Activated CD4-positive, alpha-beta memory T cell treated with anti-CD3 and anti-CD28 coated beads, Interleukin-2, amount 10 ng/mL, durations not matched to agents 7 days and 5 days (primary cell): ENCODE measurements around the gene RHBDD2. TPM values are rescaled to one million over a fixed set of nuclear protein-coding genes. Genes with fewer than 3 reads are reported as not detected.
A peak's percentile ranks its signal among the peaks of the same experiment; 100 is the strongest.

Experiments
- CTCF ChIA-PET: fragments of 350-600 bp; sonication (Branson Sonifier 250); formaldehyde crosslinking; loops from one replicate; lab custom pipeline; 2021; ENCODE audit warnings: antibody characterized with exemption, inconsistent platforms; lab: Charles Lee
- POLR2A ChIA-PET: fragments of 350-600 bp; sonication (Branson Sonifier 250); formaldehyde crosslinking; loops from one replicate; lab custom pipeline; 2021; ENCODE audit warnings: antibody characterized with exemption; lab: Charles Lee
- DNase-seq: peaks from one replicate; pipeline ENCODE4 v3.0.0-alpha.2; 2020
- H3K27ac Mint-ChIP-seq: one replicate; pipeline ENCODE4 v1.8.0; 2021; ENCODE audit warnings: mild to moderate bottlenecking, mixed read lengths
- H3K27me3 Mint-ChIP-seq: one replicate; pipeline ENCODE4 v1.8.0; 2021; ENCODE audit warnings: mixed read lengths
- H3K36me3 Mint-ChIP-seq: one replicate; pipeline ENCODE4 v1.8.0; 2021; ENCODE audit warnings: low read depth, mixed read lengths
- H3K4me1 Mint-ChIP-seq: one replicate; pipeline ENCODE4 v1.8.0; 2021; ENCODE audit warnings: mixed read lengths
- H3K4me3 Mint-ChIP-seq: one replicate; pipeline ENCODE4 v1.8.0; 2021; ENCODE audit warnings: mild to moderate bottlenecking, mixed read lengths
- H3K9me3 Mint-ChIP-seq: one replicate; pipeline ENCODE4 v1.8.0; 2021; ENCODE audit warnings: mixed read lengths
- total RNA-seq, 2 experiments: library from RNA; stranded (reverse); gene quantifications; one replicate each; pipeline ENCODE4 v1.2.3, GENCODE V29; 2021

The RHBDD2 gene
- total RNA-seq, 2 experiments from 2014 or later, result 47.7 to 51.7 TPM

DNA sequence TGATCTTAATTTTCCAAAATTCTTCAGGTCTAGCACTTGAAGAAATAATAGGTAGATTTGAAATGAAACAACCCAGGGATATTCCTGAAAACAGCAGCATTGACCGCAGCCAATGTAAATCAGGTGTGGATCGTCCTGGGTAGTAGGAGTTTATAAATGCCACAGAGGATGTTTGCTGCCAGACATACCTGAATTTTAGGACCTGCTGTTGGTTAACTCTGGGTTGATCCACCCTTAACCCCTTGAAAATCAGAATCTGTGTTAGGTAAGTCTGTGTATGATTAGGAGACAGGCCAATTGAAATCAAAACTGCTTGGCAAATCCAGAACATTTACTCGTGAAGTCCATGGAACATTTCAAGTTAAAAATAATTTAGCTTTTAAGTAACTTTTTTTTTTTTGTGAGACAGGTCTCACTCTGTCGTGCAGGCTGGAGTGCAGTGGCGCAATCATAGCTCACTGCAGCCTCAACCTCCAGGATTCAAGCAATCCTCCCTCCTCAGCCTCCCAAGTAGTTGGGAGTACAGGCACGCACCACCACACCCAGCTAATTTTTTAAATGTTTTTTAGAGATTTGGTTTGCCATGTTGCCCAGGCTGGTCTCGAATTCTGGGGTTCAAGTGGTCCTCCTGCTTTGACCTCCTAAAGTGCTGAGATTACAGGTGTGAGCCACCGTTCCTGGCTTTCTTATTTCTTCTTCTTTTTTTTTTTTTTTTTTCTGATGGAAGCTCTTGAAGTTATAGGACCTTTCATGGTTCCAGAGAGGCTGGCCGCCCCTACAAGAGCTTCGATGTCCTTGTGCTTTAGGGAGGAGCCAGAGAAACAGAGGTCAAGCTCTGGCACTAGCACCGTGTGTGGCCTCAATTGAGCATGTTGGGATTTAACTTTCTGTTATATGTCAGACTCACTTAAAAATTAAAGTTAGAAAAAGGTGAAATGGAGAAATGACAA lies 38.1 kb downstream of the RHBDD2 start:
- no peaks in the 10 kb centered on the region for H3K9me3 Mint-ChIP-seq
- DNase-seq, result no peak
- ChIA-PET CTCF (interaction anchor here (2.3 kb wide), 1 partner anchor 103 kb away, joined by 11 read pairs; no protein-coding TSS in a partner anchor), POLR2A (interaction anchor here (1.4 to 3.0 kb wide), 3 partner anchors 11 to 131 kb away, joined by 4 to 10 read pairs (median 5); partner anchors contain the start of genes MDH2 and STYXL1)
- H3K4me3 Mint-ChIP-seq, result peak overlapping the region; percentile 10
- H3K36me3 Mint-ChIP-seq, result peaks cover 4% of the 10 kb centered on the region
- no peaks in the 10 kb centered on the region for H3K27me3 Mint-ChIP-seq
- peaks cover 27% of the 10 kb centered on the region for H3K4me1 Mint-ChIP-seq
- no peak overlapping the region for H3K27ac Mint-ChIP-seq

DNA sequence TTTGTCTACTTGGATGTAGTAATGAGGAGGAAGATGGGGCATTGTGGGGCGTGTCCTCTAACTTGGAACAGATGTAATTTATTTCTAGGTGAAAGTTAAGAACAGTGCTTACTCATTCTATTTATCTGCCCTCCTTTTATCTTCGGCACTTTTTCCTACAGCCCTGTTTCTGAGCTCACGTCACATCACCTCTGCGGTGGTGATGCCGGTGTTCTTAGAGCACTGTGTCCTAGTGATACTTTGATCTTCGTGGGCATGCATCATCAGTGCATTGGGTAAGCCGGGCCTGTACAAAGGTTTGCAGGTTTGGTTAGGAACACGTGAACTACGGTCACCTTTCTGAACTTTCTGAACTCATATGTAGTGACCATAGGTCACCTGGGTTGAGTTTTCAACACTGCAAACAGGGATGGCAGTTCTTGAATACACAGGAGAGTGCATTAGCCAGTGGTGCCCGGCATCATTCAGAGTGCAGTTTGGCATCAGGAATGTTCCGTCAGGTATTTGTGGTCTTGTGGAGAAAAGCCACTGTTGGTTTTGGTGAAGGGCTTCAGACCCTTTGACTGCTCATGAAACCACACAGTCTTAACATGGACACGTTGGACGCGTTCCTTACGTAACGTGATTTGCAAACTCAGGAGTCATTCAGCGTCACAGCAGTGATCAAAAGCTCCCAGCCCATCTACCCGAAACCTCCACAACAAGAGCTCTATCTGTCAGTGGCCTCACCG lies 41.8 kb downstream of the RHBDD2 start:
- no peaks in the 10 kb centered on the region for H3K9me3 Mint-ChIP-seq
- H3K36me3 Mint-ChIP-seq, result peaks cover 4% of the 10 kb centered on the region
- ChIA-PET CTCF (no interaction called here), POLR2A (interaction anchor here (0.9 kb wide), 1 partner anchor 76 kb away, joined by 3 read pairs; no protein-coding TSS in a partner anchor)
- H3K4me3 Mint-ChIP-seq, result no peak overlapping the region
- no peak for DNase-seq
- no peaks in the 10 kb centered on the region for H3K27me3 Mint-ChIP-seq
- peaks cover 18% of the 10 kb centered on the region for H3K4me1 Mint-ChIP-seq
- H3K27ac Mint-ChIP-seq, result no peak overlapping the region

DNA sequence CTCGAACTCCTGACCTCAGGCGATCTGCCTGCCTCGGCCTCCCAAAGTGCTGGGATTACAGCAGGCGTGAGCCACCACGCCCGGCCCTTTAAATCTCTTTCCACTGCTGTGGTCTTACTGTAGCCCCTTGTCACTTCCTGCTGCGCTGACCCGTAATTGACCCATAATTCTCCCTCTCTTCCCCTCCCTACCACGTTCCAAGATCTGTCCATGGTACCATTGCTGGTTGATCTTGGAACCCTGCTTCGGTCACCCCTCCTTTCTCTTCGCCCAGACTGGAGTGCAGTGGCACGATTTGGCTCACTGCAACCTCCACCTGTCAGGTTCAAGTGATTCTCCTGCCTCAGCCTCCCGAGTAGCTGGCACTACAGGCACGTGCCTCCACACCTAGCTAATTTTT lies 42.6 kb downstream of the RHBDD2 start:
- DNase-seq, result no peak
- Mint-ChIP-seq H3K9me3 (no peaks in the 10 kb centered on the region), H3K27ac (no peak overlapping the region), H3K27me3 (no peaks in the 10 kb centered on the region), H3K36me3 (peaks cover 4% of the 10 kb centered on the region), H3K4me3 (no peak overlapping the region), H3K4me1 (peaks cover 9% of the 10 kb centered on the region)
- ChIA-PET CTCF (interaction anchor here (0.7 kb wide), 1 partner anchor 393 kb away, joined by 3 read pairs; no protein-coding TSS in a partner anchor), POLR2A (no interaction called here)

DNA sequence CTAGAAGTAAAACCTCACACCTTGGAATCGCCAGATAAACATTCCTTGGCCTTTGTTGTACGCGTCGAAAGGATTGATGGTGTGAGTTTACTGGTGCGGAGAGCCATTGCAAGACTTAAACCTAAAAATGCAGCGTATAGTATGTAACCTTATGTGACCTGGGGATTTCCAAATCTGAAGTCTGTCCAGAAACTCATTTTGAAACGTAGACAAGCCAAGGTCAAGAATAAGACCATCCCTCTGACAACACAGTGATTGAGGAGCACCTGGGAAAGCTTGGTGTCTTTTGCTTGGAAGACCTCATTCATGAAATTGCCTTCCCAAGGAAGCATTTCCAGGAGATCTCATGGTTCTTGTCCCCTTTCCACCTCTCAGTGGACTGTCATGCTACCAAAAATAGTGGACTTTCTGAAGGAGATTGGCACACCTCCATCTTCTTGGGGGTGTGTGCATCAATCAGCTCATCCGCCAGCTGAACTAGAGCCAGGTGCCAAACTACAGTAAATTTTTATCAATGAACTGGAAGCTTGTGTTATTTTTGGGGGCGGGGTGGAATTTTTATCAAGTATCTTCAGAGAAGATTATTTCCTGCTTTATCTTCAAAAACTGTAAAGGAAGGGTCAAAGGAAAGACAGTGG lies 44.3 kb downstream of the RHBDD2 start:
- DNase-seq, result no peak
- peaks cover 4% of the 10 kb centered on the region for H3K36me3 Mint-ChIP-seq
- ChIA-PET CTCF (no interaction called here), POLR2A (no interaction called here)
- no peaks in the 10 kb centered on the region for H3K27me3 Mint-ChIP-seq
- peaks cover 8% of the 10 kb centered on the region for H3K4me1 Mint-ChIP-seq
- no peak overlapping the region for H3K27ac Mint-ChIP-seq
- no peak overlapping the region for H3K4me3 Mint-ChIP-seq
- H3K9me3 Mint-ChIP-seq, result no peaks in the 10 kb centered on the region

DNA sequence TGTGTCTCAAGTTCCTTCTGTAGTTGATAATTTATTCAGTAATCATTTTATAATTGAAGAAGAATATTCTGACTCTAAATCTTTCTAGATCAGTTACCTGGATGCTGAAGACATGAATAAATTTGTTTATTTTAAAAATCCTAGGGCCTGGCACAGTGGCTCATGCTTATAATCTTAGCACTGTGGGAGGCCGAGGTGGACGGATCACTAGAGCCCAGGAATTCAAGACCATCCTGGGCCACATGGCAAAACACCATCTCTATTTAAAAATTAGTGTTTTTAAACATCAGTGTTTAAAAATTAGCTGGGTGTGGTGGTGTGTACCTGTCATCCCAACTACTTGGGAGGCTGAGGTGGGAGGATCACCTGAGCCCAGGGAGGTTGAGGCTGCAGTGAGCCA lies 45.4 kb downstream of the RHBDD2 start:
- no peak for DNase-seq
- no peaks in the 10 kb centered on the region for H3K27me3 Mint-ChIP-seq
- ChIA-PET CTCF (no interaction called here), POLR2A (interaction anchor here (1.5 kb wide), 1 partner anchor 10 kb away, joined by 5 read pairs; no protein-coding TSS in a partner anchor)
- no peaks in the 10 kb centered on the region for H3K9me3 Mint-ChIP-seq
- H3K4me3 Mint-ChIP-seq, result no peak overlapping the region
- H3K36me3 Mint-ChIP-seq, result no peaks in the 10 kb centered on the region
- H3K27ac Mint-ChIP-seq, result no peak overlapping the region
- peaks cover 4% of the 10 kb centered on the region for H3K4me1 Mint-ChIP-seq

DNA sequence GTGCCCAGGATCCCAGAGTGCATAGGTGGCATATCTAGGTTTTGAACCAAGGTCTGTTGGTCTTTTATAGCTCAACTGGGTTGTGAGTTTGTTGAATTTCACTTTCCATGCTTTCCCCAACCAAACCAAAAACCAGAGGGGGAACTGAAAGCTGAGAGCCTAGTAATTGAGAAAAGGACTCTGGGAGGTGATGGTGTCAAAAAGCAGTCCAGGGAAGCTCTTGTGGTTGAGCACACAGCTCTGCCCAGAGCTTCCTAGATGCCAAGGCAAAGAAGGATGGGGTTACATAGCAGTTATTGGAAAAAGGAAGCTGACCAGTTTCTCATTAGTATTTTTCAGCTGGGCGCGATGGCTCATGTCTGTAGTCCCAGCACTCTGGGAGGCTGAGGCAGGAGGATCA lies 46.1 kb downstream of the RHBDD2 start:
- CTCF ChIA-PET, result interaction anchor here (0.6 kb wide), 1 partner anchor 36 kb away, joined by 3 read pairs; no protein-coding TSS in a partner anchor
- DNase-seq, result no peak
- H3K27me3 Mint-ChIP-seq, result no peaks in the 10 kb centered on the region
- no peaks in the 10 kb centered on the region for H3K36me3 Mint-ChIP-seq
- no peak overlapping the region for H3K4me3 Mint-ChIP-seq
- POLR2A ChIA-PET, result interaction anchor here (1.5 kb wide), 1 partner anchor 11 kb away, joined by 5 read pairs; no protein-coding TSS in a partner anchor
- peaks cover 4% of the 10 kb centered on the region for H3K4me1 Mint-ChIP-seq
- no peak overlapping the region for H3K27ac Mint-ChIP-seq
- H3K9me3 Mint-ChIP-seq, result no peaks in the 10 kb centered on the region

DNA sequence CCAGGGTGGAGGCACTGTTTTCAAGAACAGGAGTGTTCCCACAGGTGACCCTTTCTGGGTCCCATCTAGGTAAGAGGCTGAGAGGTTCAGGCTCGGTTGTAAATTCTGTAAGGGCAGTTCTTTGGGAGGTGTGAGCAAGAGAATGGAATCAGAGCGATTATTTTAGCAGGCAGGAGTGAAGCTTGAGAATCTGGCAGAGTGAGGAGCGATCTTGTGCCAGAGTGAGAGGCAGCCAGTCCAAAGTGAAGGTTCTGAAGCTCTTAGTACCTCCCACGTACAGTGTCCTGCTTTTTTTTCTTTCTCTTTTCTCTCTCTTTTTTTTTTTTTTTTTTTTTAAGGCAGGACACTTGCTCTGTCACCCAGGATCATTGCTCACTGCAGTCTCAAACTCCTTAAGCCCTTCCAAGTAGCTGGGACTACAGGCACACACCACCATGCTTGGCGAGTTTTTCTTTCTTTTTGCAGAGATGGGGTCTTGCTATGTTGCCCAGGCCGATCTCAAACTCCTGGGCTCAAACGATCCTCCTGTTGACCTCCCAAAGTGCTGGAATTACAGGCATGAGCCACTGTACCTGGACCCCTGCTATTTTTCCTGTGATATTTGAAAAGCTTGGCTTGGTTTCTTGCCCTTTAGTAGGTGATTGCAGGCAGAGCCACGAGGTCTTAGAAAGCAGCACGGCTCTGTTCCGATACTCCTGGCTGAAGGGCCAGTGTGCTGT lies 47.0 kb downstream of the RHBDD2 start:
- ChIA-PET POLR2A (interaction anchor here (1.5 kb wide), 1 partner anchor 12 kb away, joined by 5 read pairs; no protein-coding TSS in a partner anchor), CTCF (interaction anchor here (0.6 kb wide), 1 partner anchor 35 kb away, joined by 3 read pairs; no protein-coding TSS in a partner anchor)
- Mint-ChIP-seq H3K27ac (no peak overlapping the region), H3K36me3 (no peaks in the 10 kb centered on the region), H3K9me3 (no peaks in the 10 kb centered on the region), H3K4me1 (no peaks in the 10 kb centered on the region), H3K4me3 (no peak overlapping the region), H3K27me3 (no peaks in the 10 kb centered on the region)
- DNase-seq, result no peak

DNA sequence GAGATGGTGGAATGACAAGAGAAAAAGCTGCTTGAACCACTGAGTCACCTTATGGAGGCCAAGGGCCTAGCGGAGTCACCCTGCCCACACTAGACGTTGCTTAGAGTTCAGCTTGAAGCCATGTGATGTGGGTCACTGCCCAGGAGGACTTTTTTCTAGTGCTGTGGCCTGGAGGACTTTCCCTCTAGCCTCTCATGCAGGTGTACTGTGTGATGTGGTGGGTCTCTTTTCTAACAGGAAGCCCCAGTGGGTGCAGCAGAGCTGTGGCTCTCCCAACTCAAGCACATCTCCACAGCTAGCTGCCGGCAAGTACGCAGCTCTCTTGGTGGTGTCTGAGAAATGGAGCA lies 49.7 kb downstream of the RHBDD2 start:
- Mint-ChIP-seq H3K27me3 (no peaks in the 10 kb centered on the region), H3K27ac (no peak overlapping the region), H3K36me3 (no peaks in the 10 kb centered on the region), H3K9me3 (no peaks in the 10 kb centered on the region), H3K4me1 (no peaks in the 10 kb centered on the region), H3K4me3 (no peak overlapping the region)
- ChIA-PET CTCF (no interaction called here), POLR2A (interaction anchor here (1.6 kb wide), 1 partner anchor 13 kb away, joined by 4 read pairs; no protein-coding TSS in a partner anchor)
- no peak for DNase-seq

DNA sequence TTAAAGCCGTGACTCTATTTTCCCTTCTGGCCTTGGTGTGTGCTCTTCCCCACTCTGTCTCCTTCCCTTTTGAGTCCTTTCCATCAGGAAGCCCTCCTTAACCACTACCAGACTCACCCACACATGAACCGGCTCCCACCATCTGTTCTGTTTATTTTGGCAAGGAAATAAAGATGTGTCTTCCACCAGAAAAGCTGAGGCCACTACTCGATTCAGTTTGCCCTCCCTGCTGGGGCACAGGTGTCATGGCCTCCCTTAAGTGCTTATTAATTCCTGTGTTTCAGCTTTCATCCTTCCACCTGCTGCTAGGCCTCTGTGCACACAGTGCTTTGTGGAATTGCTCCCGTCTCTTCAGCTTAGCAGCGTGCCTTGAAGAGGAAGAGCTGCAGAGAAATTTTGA lies 52.8 kb downstream of the RHBDD2 start:
- no peaks in the 10 kb centered on the region for H3K9me3 Mint-ChIP-seq
- H3K36me3 Mint-ChIP-seq, result no peaks in the 10 kb centered on the region
- no peak overlapping the region for H3K27ac Mint-ChIP-seq
- CTCF ChIA-PET, result interaction anchor here (1.2 kb wide), 1 partner anchor 89 kb away, joined by 4 read pairs; no protein-coding TSS in a partner anchor
- H3K27me3 Mint-ChIP-seq, result no peaks in the 10 kb centered on the region
- POLR2A ChIA-PET, result no interaction called here
- no peak for DNase-seq
- H3K4me1 Mint-ChIP-seq, result no peaks in the 10 kb centered on the region
- H3K4me3 Mint-ChIP-seq, result no peak overlapping the region

DNA sequence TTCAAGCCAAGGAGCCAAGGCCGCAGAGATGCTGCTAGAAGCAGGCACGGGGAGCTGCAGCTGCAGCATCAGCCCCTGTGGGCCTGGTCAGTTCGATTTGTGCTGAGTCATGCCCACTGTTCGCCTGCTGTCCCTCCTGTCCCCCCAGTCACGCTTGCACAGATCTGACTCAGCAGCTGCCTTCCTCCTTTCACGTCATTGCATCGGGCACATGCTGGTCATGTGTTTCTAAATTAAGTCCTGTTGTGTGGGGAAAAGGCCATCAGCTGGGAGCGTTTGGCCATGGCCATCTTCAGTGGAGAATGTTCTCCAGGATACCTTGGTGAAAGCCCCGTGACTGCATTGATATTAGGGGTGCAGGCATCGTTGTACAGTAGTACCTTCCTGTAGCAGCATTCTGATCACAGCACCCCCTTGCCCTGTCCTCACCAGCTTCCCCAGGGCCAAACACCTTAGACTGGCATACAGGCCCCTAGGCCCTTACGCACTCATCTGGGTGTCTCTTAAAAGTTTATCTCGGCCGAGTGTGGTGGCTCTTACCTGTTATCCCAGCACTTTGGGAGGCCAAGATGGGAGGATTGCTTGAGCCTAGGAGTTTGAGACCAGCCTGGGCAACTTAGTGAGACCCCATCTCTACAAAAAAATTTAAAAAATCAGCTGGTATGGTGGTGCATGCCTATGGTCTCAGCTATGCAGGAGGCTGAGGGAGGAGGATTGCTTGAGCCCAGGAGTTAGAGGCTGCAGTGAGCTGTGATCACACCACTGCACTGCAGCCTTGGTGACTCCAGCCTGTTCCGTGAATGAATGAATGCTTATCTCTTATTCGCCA lies 59.3 kb downstream of the RHBDD2 start:
- no peak overlapping the region for H3K4me3 Mint-ChIP-seq
- no peaks in the 10 kb centered on the region for H3K4me1 Mint-ChIP-seq
- no peak overlapping the region for H3K27ac Mint-ChIP-seq
- no peaks in the 10 kb centered on the region for H3K9me3 Mint-ChIP-seq
- DNase-seq, result no peak
- ChIA-PET POLR2A (no interaction called here), CTCF (no interaction called here)
- H3K27me3 Mint-ChIP-seq, result no peaks in the 10 kb centered on the region
- H3K36me3 Mint-ChIP-seq, result no peaks in the 10 kb centered on the region
